ENCODE data around the gene SEC61A1. TPM values are rescaled to one million over a fixed set of nuclear protein-coding genes. Genes with fewer than 3 reads are reported as not detected.
A peak's percentile ranks its signal among the peaks of the same experiment; 100 is the strongest.

Gene SEC61A1
- total RNA-seq, 1 experiment from 2014 or later: 121 TPM

DNA sequence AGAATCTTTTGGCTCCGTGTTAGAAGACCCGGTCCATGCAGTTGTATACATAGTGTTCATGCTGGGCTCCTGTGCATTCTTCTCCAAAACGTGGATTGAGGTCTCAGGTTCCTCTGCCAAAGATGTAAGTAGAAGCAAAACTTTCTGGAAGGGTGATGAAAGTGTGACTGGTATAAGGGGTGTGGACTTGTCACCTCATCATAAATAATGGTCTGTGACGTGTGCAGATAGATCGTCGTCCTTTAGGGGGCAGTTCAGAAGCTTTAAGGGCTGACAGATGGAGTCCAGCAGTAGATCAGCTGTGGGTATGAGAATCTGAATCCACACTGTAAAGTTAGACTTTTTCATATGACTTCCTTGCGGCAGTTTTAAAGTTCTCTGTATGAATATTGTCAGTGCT, 15.3 kb downstream of the SEC61A1 start:
- no peak for DNase-seq
- no peaks in the 10 kb centered on the region for H3K27me3 ChIP-seq (ENCODE audit: control insufficient read depth, insufficient read depth, low read length)
- H3K4me3 ChIP-seq (ENCODE audit: insufficient read depth, low read depth, low read length): no peak overlapping the region
- peaks cover 59% of the 10 kb centered on the region for H3K36me3 ChIP-seq (replicated peaks; ENCODE audit: control insufficient read depth, insufficient read depth, low read length)

- Histone ChIP-seq H3K27me3 (ENCODE audit: control insufficient read depth, insufficient read depth, low read length) (no peaks in the 10 kb centered on the region), H3K36me3 (replicated peaks; ENCODE audit: control insufficient read depth, insufficient read depth, low read length) (peaks cover 57% of the 10 kb centered on the region), H3K4me3 (ENCODE audit: insufficient read depth, low read depth, low read length) (no peak overlapping the region)
- DNase-seq: peak; percentile 81
Measured at GRCh38 chr3:128068156-128068620, 16.0 kb downstream of the SEC61A1 start.

DNA sequence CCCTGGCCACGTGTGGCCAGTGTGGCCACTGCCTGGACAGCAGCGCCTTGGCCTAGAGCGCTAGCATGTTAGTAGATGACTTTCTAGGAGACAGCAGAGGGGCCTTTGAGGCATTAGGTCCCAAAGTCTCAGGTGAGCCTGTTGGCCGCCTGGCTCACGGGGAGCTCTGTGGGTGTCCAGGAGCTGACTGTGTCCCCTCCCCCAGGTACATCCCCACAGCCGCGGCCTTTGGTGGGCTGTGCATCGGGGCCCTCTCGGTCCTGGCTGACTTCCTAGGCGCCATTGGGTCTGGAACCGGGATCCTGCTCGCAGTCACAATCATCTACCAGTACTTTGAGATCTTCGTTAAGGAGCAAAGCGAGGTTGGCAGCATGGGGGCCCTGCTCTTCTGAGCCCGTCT, 17.0 kb downstream of the SEC61A1 start:
- H3K4me3 ChIP-seq (ENCODE audit: insufficient read depth, low read depth, low read length): no peak overlapping the region
- H3K27me3 ChIP-seq (ENCODE audit: control insufficient read depth, insufficient read depth, low read length): no peaks in the 10 kb centered on the region
- no peak for DNase-seq
- H3K36me3 ChIP-seq (replicated peaks; ENCODE audit: control insufficient read depth, insufficient read depth, low read length): peaks cover 53% of the 10 kb centered on the region

DNA sequence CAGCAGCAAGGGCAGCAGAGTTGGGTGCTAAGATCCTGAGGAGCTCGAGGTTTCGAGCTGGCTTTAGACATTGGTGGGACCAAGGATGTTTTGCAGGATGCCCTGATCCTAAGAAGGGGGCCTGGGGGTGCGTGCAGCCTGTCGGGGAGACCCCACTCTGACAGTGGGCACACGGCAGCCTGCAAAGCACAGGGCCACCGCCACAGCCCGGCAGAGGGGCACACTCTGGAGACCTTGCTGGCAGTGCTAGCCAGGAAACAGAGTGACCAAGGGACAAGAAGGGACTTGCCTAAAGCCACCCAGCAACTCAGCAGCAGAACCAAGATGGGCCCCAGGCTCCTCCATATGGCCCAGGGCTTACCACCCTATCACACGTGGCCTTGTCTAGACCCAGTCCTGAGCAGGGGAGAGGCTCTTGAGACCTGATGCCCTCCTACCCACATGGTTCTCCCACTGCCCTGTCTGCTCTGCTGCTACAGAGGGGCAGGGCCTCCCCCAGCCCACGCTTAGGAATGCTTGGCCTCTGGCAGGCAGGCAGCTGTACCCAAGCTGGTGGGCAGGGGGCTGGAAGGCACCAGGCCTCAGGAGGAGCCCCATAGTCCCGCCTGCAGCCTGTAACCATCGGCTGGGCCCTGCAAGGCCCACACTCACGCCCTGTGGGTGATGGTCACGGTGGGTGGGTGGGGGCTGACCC, 18.8 kb downstream of the SEC61A1 start:
- peaks cover 45% of the 10 kb centered on the region for H3K36me3 ChIP-seq (replicated peaks; ENCODE audit: control insufficient read depth, insufficient read depth, low read length)
- H3K27me3 ChIP-seq (ENCODE audit: control insufficient read depth, insufficient read depth, low read length): no peaks in the 10 kb centered on the region; the same call in 1 of the 2 replicates
- no peak overlapping the region for H3K4me3 ChIP-seq (ENCODE audit: insufficient read depth, low read depth, low read length)
- no peak for DNase-seq

- Histone ChIP-seq H3K27me3 (ENCODE audit: control insufficient read depth, insufficient read depth, low read length) (peaks cover 5% of the 10 kb centered on the region), H3K36me3 (replicated peaks; ENCODE audit: control insufficient read depth, insufficient read depth, low read length) (peaks cover 38% of the 10 kb centered on the region), H3K4me3 (ENCODE audit: insufficient read depth, low read depth, low read length) (no peak overlapping the region)
- no peak for DNase-seq
Measured at GRCh38 chr3:128071771-128072453, 19.7 kb downstream of the SEC61A1 start.

DNA sequence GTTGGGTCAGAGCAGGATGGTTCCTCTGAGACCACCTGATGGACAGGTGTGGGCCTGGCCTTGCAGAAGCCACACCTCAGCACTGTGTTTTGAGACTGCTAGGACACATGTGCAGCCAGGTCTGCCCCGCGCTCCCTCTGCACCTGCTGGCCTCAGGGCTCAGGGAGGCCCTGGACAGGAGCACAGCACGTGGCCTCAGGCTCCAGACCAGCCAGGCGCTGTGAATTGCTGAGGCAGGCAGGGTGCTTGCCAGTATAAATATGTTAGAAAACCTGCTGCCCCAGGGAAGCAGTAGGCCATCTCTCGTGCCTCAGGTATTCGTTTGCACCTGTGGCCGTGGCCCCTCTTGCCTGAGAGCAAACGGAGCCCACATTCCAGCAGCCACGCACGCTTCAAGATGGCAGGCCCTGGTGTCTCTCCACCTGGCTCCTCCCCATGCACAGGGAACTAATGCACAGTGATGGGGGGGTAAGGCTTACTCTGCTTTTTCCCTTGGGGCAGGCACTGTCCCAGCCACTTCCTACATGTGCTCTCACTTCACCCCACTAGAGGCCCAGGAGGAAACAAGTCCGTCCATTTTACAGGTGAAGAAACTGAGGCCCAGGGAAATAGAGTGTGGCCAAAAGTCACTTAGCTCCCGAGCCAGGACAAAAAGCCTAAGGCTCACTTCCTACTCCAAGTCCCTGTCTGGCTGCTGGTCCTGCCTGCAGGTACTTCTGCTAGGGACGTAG, 20.4 kb downstream of the SEC61A1 start:
- peaks cover 6% of the 10 kb centered on the region for H3K27me3 ChIP-seq (ENCODE audit: control insufficient read depth, insufficient read depth, low read length)
- no peak overlapping the region for H3K4me3 ChIP-seq (ENCODE audit: insufficient read depth, low read depth, low read length)
- H3K36me3 ChIP-seq (replicated peaks; ENCODE audit: control insufficient read depth, insufficient read depth, low read length): peaks cover 33% of the 10 kb centered on the region
- DNase-seq: no peak

DNA sequence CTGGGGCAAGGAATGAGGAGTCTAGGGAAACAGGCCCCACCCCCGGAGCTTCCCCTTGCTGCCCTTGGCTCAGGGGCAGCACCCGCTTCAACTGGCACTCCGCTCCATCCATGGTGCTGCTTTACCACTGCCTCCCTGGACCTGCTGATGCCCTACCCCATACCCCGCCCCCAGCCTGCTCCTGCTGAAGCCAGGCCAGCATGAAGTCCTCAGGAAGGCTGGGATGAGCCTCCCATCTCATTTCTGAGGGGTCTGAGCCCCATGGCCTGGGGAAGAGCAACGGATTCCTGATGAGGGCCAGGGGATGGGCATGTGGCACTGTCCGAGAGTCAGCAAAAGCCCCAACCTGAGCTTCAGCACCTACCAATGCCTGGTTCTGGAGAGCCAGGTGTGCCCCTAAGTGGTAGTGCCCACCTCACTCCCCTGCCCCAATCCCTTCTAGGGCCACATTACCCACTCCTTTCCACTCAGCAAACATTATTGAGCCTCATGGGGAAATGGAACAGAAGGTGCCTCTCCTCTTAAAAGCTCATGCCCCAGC, 21.0 kb downstream of the SEC61A1 start:
- H3K4me3 ChIP-seq (ENCODE audit: insufficient read depth, low read depth, low read length): no peak overlapping the region
- peaks cover 31% of the 10 kb centered on the region for H3K36me3 ChIP-seq (replicated peaks; ENCODE audit: control insufficient read depth, insufficient read depth, low read length)
- peaks cover 6% of the 10 kb centered on the region for H3K27me3 ChIP-seq (ENCODE audit: control insufficient read depth, insufficient read depth, low read length)
- no peak for DNase-seq

- Histone ChIP-seq H3K4me3 (ENCODE audit: insufficient read depth, low read depth, low read length) (no peak overlapping the region), H3K27me3 (ENCODE audit: control insufficient read depth, insufficient read depth, low read length) (peaks cover 6% of the 10 kb centered on the region), H3K36me3 (replicated peaks; ENCODE audit: control insufficient read depth, insufficient read depth, low read length) (peaks cover 26% of the 10 kb centered on the region)
- DNase-seq: no peak
Measured at GRCh38 chr3:128073807-128074206, 21.6 kb downstream of the SEC61A1 start.

DNA sequence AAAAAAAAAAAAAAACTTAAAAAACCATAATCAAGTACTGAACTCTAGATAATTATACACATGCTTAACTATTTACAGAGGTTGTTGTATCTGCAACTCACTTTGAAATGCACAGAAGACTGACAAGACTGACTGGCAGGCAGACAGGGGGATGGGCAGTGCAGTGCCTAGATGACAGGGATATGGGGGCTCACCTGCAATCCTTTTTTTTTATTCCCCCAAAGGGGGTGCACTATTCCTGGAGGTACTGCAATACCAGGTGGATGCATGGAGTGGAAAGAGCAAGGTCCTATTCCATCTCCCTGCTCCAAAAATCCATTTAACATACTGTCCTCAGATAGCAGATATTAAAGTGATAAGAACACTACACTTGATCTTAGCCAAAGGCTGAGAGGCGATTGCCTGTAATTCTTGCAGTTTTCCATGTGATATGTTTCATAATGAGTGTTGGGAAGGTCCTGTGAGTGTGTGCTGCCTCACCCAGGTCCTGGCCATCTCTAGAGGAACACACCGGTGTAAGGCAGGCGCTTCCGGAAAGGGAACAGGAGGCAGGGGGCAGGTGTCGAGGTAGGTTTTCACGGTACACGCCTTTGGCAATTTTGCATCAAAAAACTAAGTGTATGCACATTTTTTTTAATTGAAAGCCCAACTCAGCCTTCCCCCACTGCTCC, 22.7 kb downstream of the SEC61A1 start:
- Histone ChIP-seq H3K36me3 (replicated peaks; ENCODE audit: control insufficient read depth, insufficient read depth, low read length) (peaks cover 19% of the 10 kb centered on the region), H3K27me3 (ENCODE audit: control insufficient read depth, insufficient read depth, low read length) (peaks cover 6% of the 10 kb centered on the region), H3K4me3 (ENCODE audit: insufficient read depth, low read depth, low read length) (peak overlapping the region; percentile 49)
- DNase-seq: no peak

GRCh38 chr3:128075522-128076482, 23.6 kb downstream of the SEC61A1 start:
- Histone ChIP-seq H3K36me3 (replicated peaks; ENCODE audit: control insufficient read depth, insufficient read depth, low read length) (peaks cover 16% of the 10 kb centered on the region), H3K4me3 (ENCODE audit: insufficient read depth, low read depth, low read length) (peak overlapping the region; percentile 49), H3K27me3 (ENCODE audit: control insufficient read depth, insufficient read depth, low read length) (peaks cover 6% of the 10 kb centered on the region)
- DNase-seq: peak; percentile 98

- Histone ChIP-seq H3K36me3 (replicated peaks; ENCODE audit: control insufficient read depth, insufficient read depth, low read length) (peaks cover 14% of the 10 kb centered on the region), H3K4me3 (ENCODE audit: insufficient read depth, low read depth, low read length) (peak overlapping the region; percentile 49), H3K27me3 (ENCODE audit: control insufficient read depth, insufficient read depth, low read length) (peaks cover 6% of the 10 kb centered on the region)
- DNase-seq: peak; percentile 69
Measured at GRCh38 chr3:128076483-128077201, 24.4 kb downstream of the SEC61A1 start.

GRCh38 chr3:128077202-128077624, 25.0 kb downstream of the SEC61A1 start:
- DNase-seq: no peak
- Histone ChIP-seq H3K27me3 (ENCODE audit: control insufficient read depth, insufficient read depth, low read length) (peaks cover 6% of the 10 kb centered on the region), H3K36me3 (replicated peaks; ENCODE audit: control insufficient read depth, insufficient read depth, low read length) (peaks cover 19% of the 10 kb centered on the region), H3K4me3 (ENCODE audit: insufficient read depth, low read depth, low read length) (peak overlapping the region; percentile 16; the same call in 1 of the 2 replicates)

- Histone ChIP-seq H3K36me3 (replicated peaks; ENCODE audit: control insufficient read depth, insufficient read depth, low read length) (peaks cover 20% of the 10 kb centered on the region), H3K4me3 (ENCODE audit: insufficient read depth, low read depth, low read length) (no peak overlapping the region; the same call in 1 of the 2 replicates)
Measured at GRCh38 chr3:128077665-128078064, 25.4 kb downstream of the SEC61A1 start.

More at GRCh38 chr3:128077665-128078064, 25.4 kb downstream of the SEC61A1 start:
- H3K27me3 ChIP-seq (ENCODE audit: control insufficient read depth, insufficient read depth, low read length): peaks cover 6% of the 10 kb centered on the region
- no peak for DNase-seq

Measured in H7 (cell line).